IMR-90 (cell line): ENCODE measurements around the gene PALM2AKAP2.

Source experiments
- BHLHE40 ChIP-seq: fragments of 150-350 bp; IDR thresholded peaks from 2 replicates; pipeline ENCODE4 v1.6.1; 2016; ENCODE audit warnings: mild to moderate bottlenecking, low read depth, low read length
- CTCF ChIP-seq: conservative IDR thresholded peaks from 2 replicates; pipeline ENCODE4 v1.5.1; 2012; ENCODE audit warnings: mild to moderate bottlenecking, low read depth, low read length, improper control_type of control experiment
- MXI1 ChIP-seq: IDR thresholded peaks from 2 replicates; pipeline ENCODE4 v1.6.1; 2012; ENCODE audit warnings: low read depth, mild to moderate bottlenecking, low read length, moderate library complexity, borderline replicate concordance
- POLR2A ChIP-seq: IDR thresholded peaks from 2 replicates; pipeline ENCODE4 v1.6.1; 2012; ENCODE audit warnings: mild to moderate bottlenecking, low read depth, low read length
- RAD21 ChIP-seq: IDR thresholded peaks from 2 replicates; pipeline ENCODE4 v1.6.1; 2012; ENCODE audit warnings: low read length, improper control_type of control experiment
- SMC3 ChIP-seq: fragments of 150-350 bp; IDR thresholded peaks from 2 replicates; pipeline ENCODE4 v1.6.1; 2016; ENCODE audit warnings: low read depth, mild to moderate bottlenecking, antibody characterized with exemption, low read length, moderate library complexity
- USF2 ChIP-seq: fragments of 150-350 bp; IDR thresholded peaks from 2 replicates; pipeline ENCODE4 v1.6.1; 2017; ENCODE audit warnings: mild to moderate bottlenecking, antibody characterized with exemption, low read length, low read depth

DNA sequence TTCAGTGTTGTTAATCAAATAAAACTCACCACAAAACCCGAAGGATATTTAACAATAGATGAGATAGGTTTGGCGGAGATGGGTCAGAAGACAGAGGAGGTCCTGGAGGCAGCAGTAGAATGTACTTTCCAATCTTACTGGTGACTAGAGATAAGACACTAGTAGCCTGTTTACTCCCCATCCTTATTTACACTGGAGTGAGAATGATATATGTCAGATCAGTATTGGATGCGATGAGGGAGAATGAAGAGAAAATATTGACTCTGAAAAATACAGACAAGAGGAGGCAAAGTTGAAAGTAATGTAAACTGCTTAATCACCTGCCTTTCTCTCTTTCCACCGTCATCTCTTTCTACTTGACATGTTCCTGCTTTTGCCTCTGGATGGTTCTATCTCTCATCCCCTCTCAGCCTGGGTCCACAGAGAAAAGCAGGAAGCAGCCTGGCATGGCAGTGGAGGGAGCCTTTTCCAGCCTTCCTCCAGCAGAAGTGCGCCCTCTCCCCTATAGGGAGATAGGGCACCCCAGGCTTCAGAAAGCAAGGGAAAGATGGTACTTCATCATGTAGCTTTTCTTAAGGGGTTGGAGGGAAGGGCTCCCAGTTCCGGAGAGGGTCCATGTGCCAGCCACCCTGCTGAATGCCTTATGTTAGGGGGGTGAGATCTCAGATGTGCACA is 11.1 kb downstream of the PALM2AKAP2 start:
- no peak for TF ChIP-seq CTCF
- no peak for TF ChIP-seq POLR2A
- no peak for TF ChIP-seq USF2
- TF ChIP-seq RAD21: no peak
- no peak for TF ChIP-seq SMC3
- no peak for TF ChIP-seq BHLHE40
- TF ChIP-seq MXI1: no peak
